Nephron progenitor cell (in vitro differentiated cells): ENCODE results near the gene PPCDC.

ENCODE experiments used
- DNase-seq: peaks from one replicate; pipeline ENCODE4 v3.0.0; 2021
- H3K27ac Mint-ChIP-seq: 2 replicates; pipeline ENCODE4 v1.8.0; 2021; ENCODE audit warnings: mild to moderate bottlenecking, moderate library complexity, mixed read lengths
- H3K27me3 Mint-ChIP-seq: 2 replicates; pipeline ENCODE4 v1.8.0; 2021; ENCODE audit warnings: mild to moderate bottlenecking, low read depth, mixed read lengths; ENCODE audit not compliant: poor library complexity
- H3K36me3 Mint-ChIP-seq: 2 replicates; pipeline ENCODE4 v1.8.0; 2021; ENCODE audit warnings: low read depth, mixed read lengths
- H3K4me1 Mint-ChIP-seq: 2 replicates; pipeline ENCODE4 v1.8.0; 2021; ENCODE audit warnings: mixed read lengths
- H3K4me3 Mint-ChIP-seq: 2 replicates; pipeline ENCODE4 v1.8.0; 2021; ENCODE audit warnings: mild to moderate bottlenecking, moderate library complexity, mixed read lengths
- H3K9me3 Mint-ChIP-seq: 2 replicates; pipeline ENCODE4 v1.8.0; 2021; ENCODE audit warnings: mild to moderate bottlenecking, moderate library complexity, mixed read lengths
- CTCF ChIP-seq: fragments of 200-600 bp; sonication (generic); IDR thresholded peaks from 2 replicates; pipeline ENCODE4 v1.5.0; 2021; ENCODE audit warnings: antibody characterized with exemption

Gene PPCDC

GRCh38 chr15:75001310-75001709, 22.1 kb upstream of the PPCDC start:
- Mint-ChIP-seq H3K4me3 (no peak overlapping the region), H3K27me3 (peaks cover 40% of the 10 kb centered on the region), H3K9me3 (peaks cover 6% of the 10 kb centered on the region)

GRCh38 chr15:75002398-75002797, 21.0 kb upstream of the PPCDC start:
- Mint-ChIP-seq H3K27me3 (peaks cover 29% of the 10 kb centered on the region), H3K27ac (no peak overlapping the region), H3K4me3 (no peak overlapping the region), H3K4me1 (peaks cover 5% of the 10 kb centered on the region), H3K9me3 (peaks cover 3% of the 10 kb centered on the region), H3K36me3 (peaks cover 3% of the 10 kb centered on the region)
- DNase-seq: no peak
- TF ChIP-seq CTCF: no peak

More at GRCh38 chr15:75001310-75001709, 22.1 kb upstream of the PPCDC start:
- no peak for TF ChIP-seq CTCF
- H3K27ac Mint-ChIP-seq: no peak overlapping the region
- peaks cover 10% of the 10 kb centered on the region for H3K4me1 Mint-ChIP-seq
- no peak for DNase-seq
- peaks cover 6% of the 10 kb centered on the region for H3K36me3 Mint-ChIP-seq

- peaks cover 4% of the 10 kb centered on the region for H3K4me1 Mint-ChIP-seq
- peaks cover 13% of the 10 kb centered on the region for H3K27me3 Mint-ChIP-seq
- TF ChIP-seq CTCF: no peak
- H3K36me3 Mint-ChIP-seq: no peaks in the 10 kb centered on the region
- no peak for DNase-seq
- no peaks in the 10 kb centered on the region for H3K9me3 Mint-ChIP-seq
- peak overlapping the region; percentile 88 for H3K27ac Mint-ChIP-seq
- no peak overlapping the region for H3K4me3 Mint-ChIP-seq
Measured at GRCh38 chr15:75007216-75007615, 16.2 kb upstream of the PPCDC start.

- H3K36me3 Mint-ChIP-seq: no peaks in the 10 kb centered on the region
- H3K4me3 Mint-ChIP-seq: no peak overlapping the region
- TF ChIP-seq CTCF: no peak
- peaks cover 4% of the 10 kb centered on the region for H3K4me1 Mint-ChIP-seq
- no peak for DNase-seq
- H3K27me3 Mint-ChIP-seq: peaks cover 13% of the 10 kb centered on the region
- no peak overlapping the region for H3K27ac Mint-ChIP-seq
- H3K9me3 Mint-ChIP-seq: no peaks in the 10 kb centered on the region
Measured at GRCh38 chr15:75008221-75008625, 15.2 kb upstream of the PPCDC start.

- H3K4me3 Mint-ChIP-seq: no peak overlapping the region
- peaks cover 13% of the 10 kb centered on the region for H3K27me3 Mint-ChIP-seq
- H3K36me3 Mint-ChIP-seq: no peaks in the 10 kb centered on the region
- H3K27ac Mint-ChIP-seq: no peak overlapping the region
- peaks cover 4% of the 10 kb centered on the region for H3K4me1 Mint-ChIP-seq
- TF ChIP-seq CTCF: no peak
- no peaks in the 10 kb centered on the region for H3K9me3 Mint-ChIP-seq
- DNase-seq: no peak
Measured at GRCh38 chr15:75008629-75009326, 14.6 kb upstream of the PPCDC start.

GRCh38 chr15:75016431-75016830, 7.0 kb upstream of the PPCDC start:
- H3K27ac Mint-ChIP-seq: peak overlapping the region; percentile 2
- no peaks in the 10 kb centered on the region for H3K9me3 Mint-ChIP-seq

More at GRCh38 chr15:75016431-75016830, 7.0 kb upstream of the PPCDC start:
- Mint-ChIP-seq H3K27me3 (peaks cover 7% of the 10 kb centered on the region), H3K4me1 (peaks cover 17% of the 10 kb centered on the region), H3K36me3 (no peaks in the 10 kb centered on the region), H3K4me3 (no peak overlapping the region)
- TF ChIP-seq CTCF: no peak
- DNase-seq: no peak
